DOHH2 (cell line): Measurements from ENCODE around the gene CDK9.
"Not testable (repeated sequence)": the region's sequence is repeated elsewhere in the genome, so short reads cannot be mapped to it uniquely, and the experiment has no call there.

Experiments
- H3F3A ChIP-seq: fragments of 200-600 bp; sonication (generic), shearing (Covaris generic); 2 replicates; pipeline ENCODE4 v1.6.0; 2016; ENCODE audit warnings: antibody characterized with exemption, mild to moderate bottlenecking; ENCODE audit not compliant: control insufficient read depth, insufficient read depth
- H3K27ac ChIP-seq: fragments of 200-600 bp; sonication (generic); 2 replicates; pipeline ENCODE4 v1.5.1; 2014; ENCODE audit warnings: low read depth, mild to moderate bottlenecking, low read length, moderate library complexity
- H3K27me3 ChIP-seq: fragments of 200-600 bp; sonication (generic); 2 replicates; pipeline ENCODE4 v1.6.1; 2014; ENCODE audit warnings: mild to moderate bottlenecking, low read length, mixed read lengths; ENCODE audit not compliant: control insufficient read depth
- H3K36me3 ChIP-seq: fragments of 200-600 bp; sonication (generic); 2 replicates; pipeline ENCODE4 v1.6.1; 2014; ENCODE audit warnings: mild to moderate bottlenecking, low read length, moderate library complexity, mixed read lengths; ENCODE audit not compliant: control insufficient read depth
- H3K4me1 ChIP-seq: fragments of 200-600 bp; sonication (generic); 2 replicates; pipeline ENCODE4 v1.6.1; 2014; ENCODE audit warnings: mild to moderate bottlenecking, low read length, mixed read lengths; ENCODE audit not compliant: control insufficient read depth
- H3K4me2 ChIP-seq: fragments of 200-600 bp; sonication (generic); 2 replicates; pipeline ENCODE4 v1.6.0; 2014; ENCODE audit warnings: mild to moderate bottlenecking, low read length, moderate library complexity
- H3K4me3 ChIP-seq: fragments of 200-600 bp; sonication (generic); 2 replicates; pipeline ENCODE4 v1.5.1; 2014; ENCODE audit warnings: mild to moderate bottlenecking, low read length, mixed read lengths
- H3K79me2 ChIP-seq: fragments of 200-600 bp; sonication (generic); 2 replicates; pipeline ENCODE4 v1.6.1; 2014; ENCODE audit warnings: mild to moderate bottlenecking, low read length, mixed read lengths; ENCODE audit not compliant: control insufficient read depth
- H3K9me2 ChIP-seq: fragments of 200-600 bp; sonication (generic); replicated peaks from 2 replicates; pipeline ENCODE4 v1.6.1; 2014; ENCODE audit warnings: mild to moderate bottlenecking, low read length, mixed read lengths; ENCODE audit not compliant: control insufficient read depth
- H3K9me3 ChIP-seq: fragments of 200-600 bp; sonication (generic); 2 replicates; pipeline ENCODE4 v1.6.1; 2014; ENCODE audit warnings: antibody characterized with exemption, low read length, mixed read lengths; ENCODE audit not compliant: control insufficient read depth, insufficient read depth
- H4K20me1 ChIP-seq: fragments of 200-600 bp; sonication (generic); 2 replicates; pipeline ENCODE4 v1.6.0; 2014; ENCODE audit warnings: low read depth, mild to moderate bottlenecking, antibody characterized with exemption, low read length, moderate library complexity; ENCODE audit not compliant: control insufficient read depth, insufficient read depth
- EZH2phosphoT487 ChIP-seq: fragments of 200-600 bp; sonication (generic); IDR thresholded peaks from 2 replicates; pipeline ENCODE4 v1.6.1; 2017; ENCODE audit warnings: borderline replicate concordance, mild to moderate bottlenecking, antibody characterized with exemption, low read length, moderate library complexity, mixed read lengths
- TF ChIP-seq, protein P1 (sequence below): fragments of 200-600 bp; sonication (generic); IDR thresholded peaks from one replicate; pipeline ENCODE4 v1.5.1; 2014; ENCODE audit warnings: antibody characterized with exemption, mild to moderate bottlenecking, low read depth, low read length; ENCODE audit not compliant: poor library complexity, severe bottlenecking

CDK9 gene

DNA sequence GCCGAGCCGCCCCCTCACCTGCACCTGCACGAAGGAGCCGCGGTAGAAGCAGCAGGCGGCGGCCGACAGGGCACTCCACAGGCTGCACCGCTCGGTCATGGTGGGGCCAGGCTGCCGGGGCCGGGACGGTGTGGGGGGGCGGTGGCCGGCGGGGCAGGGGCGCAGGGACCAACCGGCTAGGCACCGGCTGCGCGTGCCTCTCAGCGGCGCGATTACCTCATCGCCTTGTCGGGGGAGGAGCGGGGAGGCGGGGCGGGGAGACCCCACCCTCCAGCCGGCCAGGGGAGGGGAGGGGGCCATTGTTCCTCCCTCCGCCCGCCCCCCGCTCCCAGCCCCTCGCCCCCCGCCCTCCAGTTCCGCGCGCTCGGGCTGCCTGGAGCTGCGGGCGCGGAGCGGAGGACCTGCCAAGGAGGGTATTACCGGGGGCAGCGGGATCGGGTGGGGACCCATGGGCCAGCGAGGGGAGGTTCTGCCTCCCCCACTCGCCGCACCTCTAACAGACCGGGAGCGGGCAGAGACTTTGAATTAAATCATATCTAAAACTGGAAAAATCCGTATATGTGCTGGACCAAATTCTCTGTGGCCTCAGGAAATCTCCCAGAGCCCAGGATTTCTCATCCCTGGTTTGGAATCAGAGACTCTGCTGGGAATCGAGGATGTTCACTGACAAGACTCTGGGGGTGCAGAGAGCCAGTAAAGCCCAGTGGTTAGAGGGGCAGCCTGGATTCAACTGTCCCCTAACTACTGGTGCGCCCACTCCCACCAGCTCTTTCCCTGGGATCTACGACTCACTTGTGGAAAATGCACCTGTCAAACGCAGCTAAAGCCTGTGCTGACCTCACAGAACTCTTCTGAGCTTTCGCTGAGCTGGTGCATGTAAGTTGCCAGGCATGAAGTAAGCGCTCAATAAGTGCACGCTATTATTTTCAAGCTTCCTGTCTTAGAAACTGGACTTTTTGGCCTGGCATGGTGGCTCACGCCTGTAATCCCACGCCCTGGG, 30.5 kb upstream of the CDK9 start:
- no peaks in the 10 kb centered on the region for H3K9me3 ChIP-seq
- no peak for TF ChIP-seq EZH2phosphoT487
- TF ChIP-seq, protein P1, sequence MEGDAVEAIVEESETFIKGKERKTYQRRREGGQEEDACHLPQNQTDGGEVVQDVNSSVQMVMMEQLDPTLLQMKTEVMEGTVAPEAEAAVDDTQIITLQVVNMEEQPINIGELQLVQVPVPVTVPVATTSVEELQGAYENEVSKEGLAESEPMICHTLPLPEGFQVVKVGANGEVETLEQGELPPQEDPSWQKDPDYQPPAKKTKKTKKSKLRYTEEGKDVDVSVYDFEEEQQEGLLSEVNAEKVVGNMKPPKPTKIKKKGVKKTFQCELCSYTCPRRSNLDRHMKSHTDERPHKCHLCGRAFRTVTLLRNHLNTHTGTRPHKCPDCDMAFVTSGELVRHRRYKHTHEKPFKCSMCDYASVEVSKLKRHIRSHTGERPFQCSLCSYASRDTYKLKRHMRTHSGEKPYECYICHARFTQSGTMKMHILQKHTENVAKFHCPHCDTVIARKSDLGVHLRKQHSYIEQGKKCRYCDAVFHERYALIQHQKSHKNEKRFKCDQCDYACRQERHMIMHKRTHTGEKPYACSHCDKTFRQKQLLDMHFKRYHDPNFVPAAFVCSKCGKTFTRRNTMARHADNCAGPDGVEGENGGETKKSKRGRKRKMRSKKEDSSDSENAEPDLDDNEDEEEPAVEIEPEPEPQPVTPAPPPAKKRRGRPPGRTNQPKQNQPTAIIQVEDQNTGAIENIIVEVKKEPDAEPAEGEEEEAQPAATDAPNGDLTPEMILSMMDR, result no peak
- no peaks in the 10 kb centered on the region for H3K4me1 ChIP-seq
- no peaks in the 10 kb centered on the region for H3K27me3 ChIP-seq
- H3K4me3 ChIP-seq, result no peak overlapping the region
- no peak overlapping the region for H3K27ac ChIP-seq
- no peak overlapping the region for H3K4me2 ChIP-seq
- H3F3A ChIP-seq, result no peaks in the 10 kb centered on the region
- H3K9me2 ChIP-seq, result no peaks in the 10 kb centered on the region
- H4K20me1 ChIP-seq, result no peaks in the 10 kb centered on the region
- H3K79me2 ChIP-seq, result no peaks in the 10 kb centered on the region
- H3K36me3 ChIP-seq, result peaks cover 11% of the 10 kb centered on the region

DNA sequence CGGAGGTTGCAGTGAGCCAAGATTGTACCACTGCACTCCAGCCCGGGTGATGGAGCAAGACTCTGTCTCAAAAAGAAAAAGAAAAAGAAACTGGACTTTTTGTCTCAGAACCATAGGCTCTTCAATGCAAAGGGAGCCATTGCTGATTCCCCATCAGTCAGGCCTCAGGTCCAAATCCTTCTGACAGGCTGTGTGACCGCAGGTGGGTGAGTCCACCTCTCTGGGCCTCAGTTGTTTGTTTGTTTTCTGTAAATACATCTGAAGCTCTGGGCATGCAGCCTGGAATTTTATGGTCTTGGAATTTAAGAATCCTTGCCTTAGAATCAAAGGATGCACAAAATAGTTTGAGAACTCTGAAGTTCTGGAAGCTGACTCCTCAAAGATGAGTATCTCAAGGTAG, 29.6 kb upstream of the CDK9 start:
- no peaks in the 10 kb centered on the region for H3K27me3 ChIP-seq
- TF ChIP-seq EZH2phosphoT487, result no peak
- TF ChIP-seq, protein P1, result no peak
- H3K9me2 ChIP-seq, result no peaks in the 10 kb centered on the region
- no peak overlapping the region for H3K4me2 ChIP-seq
- no peaks in the 10 kb centered on the region for H3F3A ChIP-seq
- H3K36me3 ChIP-seq, result peaks cover 3% of the 10 kb centered on the region
- no peak overlapping the region for H3K4me3 ChIP-seq
- no peaks in the 10 kb centered on the region for H3K9me3 ChIP-seq
- no peak overlapping the region for H3K27ac ChIP-seq
- no peaks in the 10 kb centered on the region for H3K79me2 ChIP-seq
- no peaks in the 10 kb centered on the region for H3K4me1 ChIP-seq
- no peaks in the 10 kb centered on the region for H4K20me1 ChIP-seq

DNA sequence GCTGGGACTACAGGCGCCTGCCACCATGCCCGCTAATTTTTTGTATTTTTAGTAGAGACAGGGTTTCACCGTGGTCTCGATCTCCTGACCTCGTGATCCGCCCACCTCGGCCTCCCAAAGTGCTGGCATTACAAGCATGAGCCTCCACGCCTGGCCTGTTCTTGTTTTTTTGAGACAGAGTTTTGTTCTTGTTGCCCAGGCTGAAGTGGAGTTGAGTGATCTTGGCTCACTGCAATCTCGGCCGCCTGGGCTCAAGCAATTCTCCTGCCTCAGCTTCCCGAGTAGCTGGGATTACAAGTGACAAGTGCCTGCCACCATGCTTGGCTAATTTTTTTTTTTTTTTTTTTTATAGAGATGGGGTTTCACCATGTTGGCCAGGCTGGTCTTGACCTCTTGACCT, 29.1 kb upstream of the CDK9 start:
- H3K4me1 ChIP-seq, H3F3A ChIP-seq, H3K4me3 ChIP-seq, H3K36me3 ChIP-seq, H3K9me3 ChIP-seq, H4K20me1 ChIP-seq, H3K27me3 ChIP-seq, H3K27ac ChIP-seq, H3K79me2 ChIP-seq, H3K9me2 ChIP-seq, H3K4me2 ChIP-seq: not testable (repeated sequence)

DNA sequence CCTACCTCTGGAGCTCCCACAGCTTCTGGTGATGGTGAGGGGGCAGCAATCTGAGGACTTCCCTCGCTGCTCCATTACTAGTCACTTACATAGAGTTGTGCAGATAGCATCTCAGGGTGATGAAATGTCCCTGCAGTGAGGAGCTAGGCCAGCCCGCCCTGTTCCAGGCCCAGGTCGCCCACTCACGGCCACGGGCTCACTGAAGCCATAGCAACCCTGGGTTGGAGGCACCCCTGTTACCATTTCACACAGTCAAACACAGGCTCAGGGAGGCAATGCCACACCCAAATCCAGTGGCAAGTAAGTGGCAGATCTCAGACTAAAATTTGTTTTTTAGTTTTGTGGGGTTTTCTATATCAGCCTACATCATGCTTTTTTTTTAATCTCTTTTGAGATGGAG, 27.0 kb upstream of the CDK9 start:
- no peaks in the 10 kb centered on the region for H3K79me2 ChIP-seq
- no peaks in the 10 kb centered on the region; the same call in 1 of the 2 replicates for H4K20me1 ChIP-seq
- no peaks in the 10 kb centered on the region; the same call in 1 of the 2 replicates for H3K36me3 ChIP-seq
- H3K4me3 ChIP-seq, result no peak overlapping the region
- no peaks in the 10 kb centered on the region for H3F3A ChIP-seq
- no peak for TF ChIP-seq EZH2phosphoT487
- TF ChIP-seq, protein P1, result no peak
- H3K27ac ChIP-seq, result no peak overlapping the region
- no peaks in the 10 kb centered on the region for H3K9me2 ChIP-seq
- H3K27me3 ChIP-seq, result no peaks in the 10 kb centered on the region
- H3K9me3 ChIP-seq, result no peaks in the 10 kb centered on the region
- no peak overlapping the region for H3K4me2 ChIP-seq
- H3K4me1 ChIP-seq, result no peaks in the 10 kb centered on the region
